ENCODE results near the gene NRG2.

NRG2 gene

GRCh38 chr5:139967353-139967752, 75.7 kb downstream of the NRG2 start:
- DNase-seq (ENCODE audit: low spot score), result no peak

GRCh38 chr5:139966856-139967255, 76.2 kb downstream of the NRG2 start:
- DNase-seq (ENCODE audit: low spot score), result no peak

DNA sequence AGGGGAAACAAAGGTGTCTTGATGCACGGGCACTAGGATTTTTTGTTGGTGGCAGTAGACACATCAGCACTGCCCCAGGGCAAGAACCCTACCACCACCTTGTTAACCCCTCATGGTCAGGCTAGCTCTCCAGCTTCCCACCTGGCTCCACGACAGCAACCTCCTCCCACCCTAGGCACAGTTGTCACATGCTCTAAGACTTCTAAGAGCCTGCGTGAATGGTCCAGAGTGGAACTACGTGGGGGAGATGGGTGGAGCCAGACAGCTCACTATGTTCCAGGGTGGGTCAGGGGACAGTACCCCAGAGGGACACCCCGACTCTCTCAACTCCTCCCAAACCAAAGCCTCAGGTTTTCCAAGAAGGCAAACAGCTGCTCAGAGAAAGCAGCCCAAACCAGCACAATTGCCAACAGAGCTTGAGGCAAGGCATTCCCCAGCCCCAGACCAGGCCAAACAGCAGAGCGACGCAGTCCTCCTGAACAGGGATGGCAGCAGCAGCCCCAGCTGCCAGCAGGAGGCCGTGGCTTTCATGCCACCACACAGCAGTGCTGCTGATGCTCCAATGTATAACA, 78.0 kb downstream of the NRG2 start:
- DNase-seq (ENCODE audit: low spot score), result no peak

DNA sequence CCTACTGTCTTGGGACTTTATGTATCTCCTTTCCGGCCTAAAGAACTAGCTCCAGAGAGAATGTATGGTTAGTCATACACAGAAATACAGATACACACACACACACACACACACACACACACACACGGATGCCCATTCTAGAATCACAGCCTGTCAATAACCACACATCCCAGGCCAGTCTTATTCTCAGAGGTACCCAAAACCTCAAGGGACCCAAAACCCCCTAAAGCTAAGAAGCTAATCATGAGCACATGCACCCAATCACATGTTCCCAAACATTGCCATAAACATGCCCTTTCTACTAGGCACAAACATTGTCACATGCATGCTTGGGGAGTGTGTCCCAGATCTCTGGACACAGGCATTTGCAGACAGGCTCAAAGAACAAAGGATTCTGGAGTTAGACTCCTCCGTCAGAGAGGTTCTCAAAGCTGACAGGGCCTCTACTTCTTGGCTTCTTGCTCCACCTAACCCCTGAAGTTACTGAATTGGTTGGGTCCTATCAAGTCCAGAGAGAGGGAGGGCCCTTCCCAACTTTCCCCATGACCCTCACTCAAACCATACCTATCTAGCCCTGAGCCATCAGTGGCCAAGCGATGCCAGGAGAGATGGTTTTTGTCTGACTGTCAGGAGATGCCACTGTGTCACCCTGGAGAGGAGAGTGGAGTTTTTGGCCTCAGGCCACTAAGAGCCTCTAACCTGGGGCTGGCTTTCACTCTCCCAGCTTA, 78.7 kb downstream of the NRG2 start:
- no peak for DNase-seq (ENCODE audit: low spot score)

- no peak for DNase-seq (ENCODE audit: low spot score)
Measured at GRCh38 chr5:139962445-139962844, 80.7 kb downstream of the NRG2 start.

DNA sequence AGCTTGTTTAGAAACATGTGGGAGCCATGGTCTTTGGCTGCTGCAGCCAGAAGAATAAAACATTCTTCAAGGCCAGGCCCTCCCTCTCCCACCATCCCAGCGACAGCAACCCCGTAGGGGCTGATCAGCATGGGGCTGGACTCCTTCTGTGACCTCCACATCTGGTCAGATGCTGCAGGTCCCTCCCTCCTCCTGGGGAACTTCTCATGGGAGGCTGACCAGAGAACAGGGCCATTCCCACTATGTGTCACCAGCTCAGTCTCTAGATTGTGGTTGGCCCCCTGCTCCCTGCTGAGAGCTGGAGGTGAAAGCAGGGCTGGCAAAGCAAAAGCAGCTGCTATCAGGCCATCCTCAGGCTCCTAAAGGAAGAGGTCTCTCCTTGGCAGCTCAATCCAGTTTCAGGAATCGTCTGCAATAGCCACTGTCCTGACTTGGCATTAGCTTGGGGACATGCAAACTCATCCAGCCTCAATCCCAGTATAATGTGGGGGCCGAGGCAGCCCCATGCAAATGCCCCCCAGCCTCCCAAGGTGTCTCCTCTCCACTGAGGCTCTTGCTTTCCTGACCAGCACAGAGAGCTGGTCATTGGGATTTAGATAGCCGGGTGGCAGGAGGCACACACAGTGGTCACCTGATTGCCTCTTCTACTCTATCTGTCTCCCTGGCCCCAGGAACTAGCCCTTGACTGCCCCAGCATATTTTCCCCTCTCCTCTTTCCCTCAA, 81.5 kb downstream of the NRG2 start:
- no peak for DNase-seq (ENCODE audit: low spot score)

GRCh38 chr5:139960723-139961383, 82.2 kb downstream of the NRG2 start:
- DNase-seq (ENCODE audit: low spot score), result no peak

- DNase-seq (ENCODE audit: low spot score), result no peak
Measured at GRCh38 chr5:139958432-139959148, 84.5 kb downstream of the NRG2 start.

- DNase-seq (ENCODE audit: low spot score), result no peak
Measured at GRCh38 chr5:139956342-139956741, 86.8 kb downstream of the NRG2 start.

- DNase-seq (ENCODE audit: low spot score), result no peak
Measured at GRCh38 chr5:139955616-139956273, 87.4 kb downstream of the NRG2 start.

DNA sequence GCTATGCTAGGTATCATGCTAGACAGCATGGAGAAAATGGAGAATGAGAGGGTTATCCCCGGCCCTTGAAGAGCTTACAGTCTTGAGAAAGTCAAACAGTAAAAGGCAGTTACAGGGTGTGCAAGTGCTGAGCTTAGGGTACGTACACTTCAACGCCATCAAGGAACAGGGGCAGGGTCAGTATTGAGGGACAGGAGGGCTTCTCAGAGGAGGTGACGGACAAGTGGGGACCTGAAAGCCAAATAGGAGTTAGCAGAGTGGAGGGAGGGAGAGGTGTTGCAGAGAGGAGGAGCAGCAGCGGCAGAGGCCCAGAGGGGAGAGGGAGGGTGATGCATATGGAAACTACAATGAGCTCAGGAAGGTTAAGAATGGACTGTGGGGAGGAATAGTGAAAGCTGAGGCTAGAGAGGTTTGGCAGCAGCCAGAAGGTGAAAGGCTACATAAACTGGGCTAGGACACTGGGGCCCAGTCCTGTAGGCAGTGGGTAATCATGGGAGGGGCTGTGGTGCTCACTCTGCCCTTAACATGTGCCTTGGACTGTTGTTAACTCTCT, 88.0 kb downstream of the NRG2 start:
- DNase-seq (ENCODE audit: low spot score), result no peak

GRCh38 chr5:139954462-139954861, 88.6 kb downstream of the NRG2 start:
- no peak for DNase-seq (ENCODE audit: low spot score)

DNA sequence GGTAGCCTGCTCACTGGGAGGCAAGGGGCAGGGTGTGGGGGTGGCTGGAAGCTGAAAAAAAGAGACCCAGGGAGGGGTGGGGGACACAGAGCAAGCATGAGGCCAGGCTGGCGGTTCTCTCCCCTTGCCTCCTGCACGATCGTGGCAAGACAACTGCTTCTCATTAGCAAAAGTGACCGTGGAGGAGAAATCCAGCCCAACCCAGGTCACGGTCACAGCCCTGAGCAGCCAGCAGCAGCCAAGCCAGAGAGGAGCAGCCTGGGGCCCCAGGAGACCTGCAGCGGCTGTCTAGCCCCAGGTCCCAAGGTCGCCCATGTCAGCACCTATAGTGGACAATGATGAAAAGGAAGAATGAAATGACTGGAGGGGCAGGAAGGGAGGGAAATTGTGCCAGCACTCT, 89.1 kb downstream of the NRG2 start:
- no peak for DNase-seq (ENCODE audit: low spot score)

GRCh38 chr5:139952574-139952973, 90.5 kb downstream of the NRG2 start:
- DNase-seq (ENCODE audit: low spot score), result no peak

- no peak for DNase-seq (ENCODE audit: low spot score)
Measured at GRCh38 chr5:139951983-139952382, 91.1 kb downstream of the NRG2 start.

GRCh38 chr5:139951296-139951924, 91.7 kb downstream of the NRG2 start:
- peak; percentile 33 for DNase-seq (ENCODE audit: low spot score)

- DNase-seq (ENCODE audit: low spot score), result no peak
Measured at GRCh38 chr5:139950436-139950835, 92.7 kb downstream of the NRG2 start.

GRCh38 chr5:139949710-139950109, 93.4 kb downstream of the NRG2 start:
- peak; percentile 32 for DNase-seq (ENCODE audit: low spot score)

DNA sequence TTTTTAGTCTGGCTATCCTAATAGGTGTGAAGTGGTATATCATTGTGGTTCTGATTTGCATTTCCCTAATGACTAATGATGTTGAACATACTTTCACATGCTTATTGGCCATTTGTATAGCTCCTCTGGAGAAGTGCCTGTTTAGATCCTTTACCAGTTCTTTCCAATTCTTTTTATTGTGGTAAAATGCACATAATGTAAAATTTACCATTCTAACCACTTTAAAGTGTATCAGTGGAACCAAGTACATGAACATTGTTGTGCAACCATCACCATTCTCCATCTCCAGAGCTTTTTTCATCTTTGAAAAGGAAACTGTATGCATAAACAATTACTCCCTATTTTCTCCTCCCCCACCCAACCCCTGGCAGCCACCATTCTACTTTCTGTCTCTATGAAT, 95.4 kb downstream of the NRG2 start:
- no peak for DNase-seq (ENCODE audit: low spot score)

DNA sequence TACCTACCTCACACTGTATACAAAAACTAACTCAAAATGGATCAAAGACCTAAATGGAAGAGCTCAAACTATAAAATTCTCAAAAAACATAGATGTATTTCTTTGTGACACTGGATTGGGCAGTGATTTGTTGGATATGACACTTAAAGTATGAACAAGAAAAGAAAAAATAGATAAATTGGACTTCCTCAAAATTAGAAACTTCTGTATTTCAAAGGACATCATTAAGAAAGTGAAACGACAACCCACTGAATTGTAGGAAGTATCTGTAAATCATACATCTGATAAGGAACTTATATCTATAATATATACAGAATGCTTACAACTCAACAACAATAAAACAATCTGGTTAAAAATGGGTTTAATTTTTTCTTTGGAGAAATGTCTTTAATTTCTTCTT, 96.7 kb downstream of the NRG2 start:
- no peak for DNase-seq (ENCODE audit: low spot score)

DNA sequence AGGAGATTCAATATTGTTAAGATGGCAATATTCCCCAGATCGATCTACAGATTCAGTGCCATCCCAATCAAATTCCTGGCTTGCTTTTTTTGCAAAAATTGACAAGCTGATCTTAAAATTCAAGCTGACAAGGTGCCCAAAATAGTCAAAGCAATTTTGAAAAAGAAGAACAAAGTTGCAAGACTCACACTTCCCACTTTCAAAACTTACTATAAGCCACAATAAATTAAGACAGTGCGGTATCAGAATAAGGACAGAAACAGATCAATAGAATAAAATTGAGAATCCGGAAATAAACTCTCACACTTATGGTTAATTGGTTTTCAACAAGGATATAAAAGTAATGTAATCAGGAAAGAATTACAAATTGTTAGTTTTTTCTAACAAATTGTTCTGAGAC, 97.1 kb downstream of the NRG2 start:
- no peak for DNase-seq (ENCODE audit: low spot score)
